NOMO-1 (cell line): ENCODE measurements around the gene IVD.
A peak's percentile ranks its signal among the peaks of the same experiment; 100 is the strongest.
"Not testable (repeated sequence)": the region's sequence is repeated elsewhere in the genome, so short reads cannot be mapped to it uniquely, and the experiment has no call there.

ENCODE experiments used
- DNase-seq, 2 experiments: peaks; one replicate each; lab custom pipeline; 2025; ENCODE audit not compliant: unreplicated experiment in 2 of 2; lab: John Stamatoyannopoulos, UW

The IVD gene

DNA sequence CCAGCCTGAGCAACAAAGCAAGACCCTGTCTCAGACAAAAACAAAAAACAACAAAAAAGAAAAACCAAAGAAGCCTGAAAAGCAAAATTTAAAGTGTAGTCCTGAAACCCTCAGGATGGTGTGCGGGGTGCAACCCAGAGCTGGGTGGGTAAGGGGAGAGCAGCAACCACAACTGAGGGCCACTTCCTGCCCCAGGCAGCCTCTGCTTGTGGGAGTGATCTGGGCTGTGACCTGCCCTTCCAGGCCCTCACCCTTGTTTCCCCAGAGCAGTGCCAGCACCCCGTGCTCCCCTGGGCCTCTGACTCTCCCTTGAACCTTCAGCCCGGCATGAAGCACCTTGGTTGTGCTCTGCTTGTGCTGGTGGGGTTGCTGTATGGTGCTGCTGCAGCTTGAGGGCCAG lies 48.3 kb downstream of the IVD start:
- DNase-seq, result not testable (repeated sequence)

DNA sequence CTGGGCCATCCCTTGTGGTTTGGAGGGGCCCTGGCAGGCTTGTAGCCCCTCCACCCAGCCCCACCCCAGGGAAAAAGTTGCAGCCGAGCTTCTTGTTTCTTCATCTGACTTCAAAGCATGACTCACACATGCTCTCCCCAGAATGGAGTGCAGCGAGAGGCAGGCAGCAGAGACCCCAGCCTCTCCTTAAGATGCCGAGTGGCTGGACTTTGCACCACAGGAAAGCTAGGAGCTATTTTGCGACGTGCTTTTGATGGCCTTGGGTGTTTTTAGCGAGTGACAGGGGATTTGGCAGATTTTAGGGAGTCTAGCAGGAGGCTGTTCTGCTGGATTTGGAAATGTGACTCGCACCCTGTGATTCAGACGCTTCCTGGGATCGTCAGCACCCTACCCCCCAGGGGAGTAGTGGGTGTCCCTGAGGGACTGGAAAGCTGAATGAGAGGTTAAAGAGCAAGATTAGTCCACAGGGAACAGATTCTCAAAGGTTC lies 49.4 kb downstream of the IVD start:
- no peak for DNase-seq

- no peak for DNase-seq
Measured at GRCh38 chr15:40456299-40456712, 50.7 kb downstream of the IVD start.

GRCh38 chr15:40456738-40457137 lies 51.1 kb downstream of the IVD start:
- DNase-seq, result no peak

DNA sequence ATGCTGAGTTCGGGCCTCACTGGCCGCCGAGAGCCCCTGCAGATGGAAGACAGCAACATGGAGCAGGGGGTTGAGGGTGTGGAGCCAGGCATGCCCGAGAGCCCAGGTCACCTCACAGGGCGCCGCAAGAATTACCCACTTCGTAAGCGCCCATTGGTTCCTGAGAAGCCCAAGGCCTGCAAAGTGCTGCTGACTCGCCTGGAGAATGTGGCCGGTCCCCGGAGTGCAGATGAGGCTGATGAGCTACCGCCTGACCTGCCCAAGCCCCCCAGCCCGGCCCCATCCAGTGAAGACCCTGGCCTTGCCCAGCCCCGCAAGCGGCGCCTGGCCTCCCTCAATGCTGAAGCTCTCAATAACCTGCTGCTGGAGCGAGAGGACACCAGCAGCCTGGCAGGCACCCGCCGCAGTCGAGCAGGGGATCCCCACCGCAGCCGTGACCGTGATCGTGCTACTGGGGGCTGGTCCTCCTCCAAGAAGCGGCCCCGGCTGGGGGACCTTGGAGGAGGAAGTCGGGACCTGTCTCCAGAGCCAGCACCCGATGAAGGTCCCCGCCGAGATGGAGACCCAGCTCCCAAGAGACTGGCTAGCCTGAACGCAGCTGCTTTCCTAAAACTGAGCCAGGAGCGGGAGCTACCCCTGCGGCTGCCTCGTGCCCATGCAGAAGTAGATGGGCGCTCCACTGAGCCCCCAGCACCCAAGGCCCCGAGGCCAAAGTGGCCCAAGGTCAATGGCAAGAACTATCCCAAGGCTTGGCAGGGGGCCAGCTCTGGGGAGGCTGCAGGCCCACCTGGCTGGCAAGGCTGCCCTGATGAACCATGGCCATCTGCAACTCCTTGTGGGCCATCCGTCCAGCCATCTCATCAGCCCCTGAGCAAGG lies 53.1 kb downstream of the IVD start:
- DNase-seq, result no peak

GRCh38 chr15:40459391-40460015 lies 53.9 kb downstream of the IVD start:
- no peak for DNase-seq

- no peak for DNase-seq
Measured at GRCh38 chr15:40460404-40460803, 54.8 kb downstream of the IVD start.

GRCh38 chr15:40461958-40462357 lies 56.4 kb downstream of the IVD start:
- DNase-seq, result no peak

DNA sequence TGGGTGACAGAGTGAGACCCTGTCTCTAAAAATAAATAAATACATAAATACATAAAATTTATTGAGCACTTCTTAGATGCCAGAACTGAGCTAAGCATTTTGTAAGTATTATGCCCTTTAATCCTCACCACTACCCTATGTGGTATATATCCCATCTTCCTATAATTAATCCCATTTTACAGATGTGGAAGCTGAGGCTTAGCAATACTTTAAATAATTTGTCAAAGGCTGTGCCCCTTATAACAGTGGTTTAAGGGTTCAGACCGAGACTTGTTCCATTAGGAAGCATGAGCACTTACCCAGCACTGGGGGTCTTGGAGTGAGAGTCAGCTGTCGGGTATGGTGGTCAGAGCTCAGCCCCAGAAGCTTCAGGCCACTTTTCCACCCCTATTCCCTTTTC lies 57.7 kb downstream of the IVD start:
- no peak for DNase-seq

GRCh38 chr15:40463886-40464545 lies 58.4 kb downstream of the IVD start:
- no peak for DNase-seq

GRCh38 chr15:40464595-40465185 lies 59.1 kb downstream of the IVD start:
- no peak for DNase-seq

GRCh38 chr15:40465939-40466338 lies 60.3 kb downstream of the IVD start:
- DNase-seq, result no peak

DNA sequence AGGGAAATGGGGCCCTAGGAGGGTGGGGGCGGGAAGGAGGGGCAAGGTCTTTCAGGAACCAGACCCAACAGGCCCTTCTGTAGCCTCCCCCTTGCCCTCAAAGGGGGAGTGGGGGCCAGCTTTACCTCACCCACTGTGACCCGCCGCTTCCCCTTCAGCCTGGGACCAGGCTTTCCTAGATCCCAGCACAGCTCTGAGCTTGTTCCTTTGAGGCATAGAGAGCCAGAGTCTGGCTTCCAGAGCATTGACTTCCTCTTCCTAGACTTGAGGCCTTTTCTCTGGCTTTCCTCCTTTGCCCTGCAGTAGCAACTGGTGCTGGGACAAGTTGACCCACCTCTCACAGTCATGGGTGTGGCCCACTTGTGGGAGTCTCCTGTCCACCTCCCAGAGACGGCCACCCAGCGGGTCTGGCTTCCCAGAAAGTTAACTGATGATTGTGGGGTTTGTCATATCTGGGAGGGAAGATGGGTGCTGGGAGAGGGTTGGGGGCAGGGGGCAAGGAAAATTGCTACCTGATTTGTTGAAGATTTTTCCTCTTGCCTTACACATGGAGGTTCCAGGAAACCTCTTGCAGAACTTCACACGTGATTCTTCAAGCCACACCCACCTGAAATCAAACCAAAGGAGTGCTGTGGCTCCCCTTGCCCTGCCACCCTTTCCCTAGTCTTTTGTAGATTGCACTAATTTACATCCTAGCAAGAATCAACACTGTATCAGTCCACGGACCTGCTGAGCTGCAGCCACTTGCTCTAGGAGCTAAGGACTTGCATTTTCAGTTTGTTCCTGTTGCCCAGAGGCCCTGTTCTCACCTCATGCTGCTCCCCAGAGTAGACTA lies 61.0 kb downstream of the IVD start:
- no peak for DNase-seq

- no peak for DNase-seq
Measured at GRCh38 chr15:40467261-40467615, 61.6 kb downstream of the IVD start.

- DNase-seq, result no peak
Measured at GRCh38 chr15:40468898-40469331, 63.3 kb downstream of the IVD start.

- no peak for DNase-seq
Measured at GRCh38 chr15:40469776-40470390, 64.3 kb downstream of the IVD start.

GRCh38 chr15:40470423-40471104 lies 65.0 kb downstream of the IVD start, which contains the start of gene CHST14:
Gene CHST14, plus strand, starts transcription at chr15:40470984. Its CDS starts 230 bp downstream, at chr15:40471214.
- DNase-seq, result peak; percentile 51 to 61
